Thoracic aorta (tissue), 2 donors: Measurements from ENCODE around the gene SETD2. TPM values are rescaled to one million over a fixed set of nuclear protein-coding genes. Genes with fewer than 3 reads are reported as not detected.
A peak's percentile ranks its signal among the peaks of the same experiment; 100 is the strongest.

ENCODE experiments used
- ATAC-seq: fragments of 150-250 bp; one replicate; pipeline ENCODE4 v1.8.0; 2017; ENCODE audit warnings: low read depth; ENCODE audit not compliant: insufficient number of reproducible peaks, low FRiP score
- DNase-seq: peaks from one replicate; pipeline ENCODE4 v3.0.0-alpha.2; 2020; ENCODE audit warnings: low spot score
- H3K27ac ChIP-seq, 2 donors: fragments of 200-600 bp; sonication (generic); 1 replicate in 1 of 2; 2 replicates in 1 of 2; pipeline ENCODE4 v1.5.1; 2016; ENCODE audit warnings: mild to moderate bottlenecking in 2 of 2, moderate library complexity in 2 of 2
- H3K27me3 ChIP-seq: fragments of 200-600 bp; sonication (generic); replicated peaks from 2 replicates; pipeline ENCODE4 v1.6.0; 2016; ENCODE audit warnings: mild to moderate bottlenecking; ENCODE audit not compliant: insufficient read depth
- H3K36me3 ChIP-seq: fragments of 200-600 bp; sonication (generic); one replicate; pipeline ENCODE4 v1.5.1; 2016
- H3K4me1 ChIP-seq, 2 donors: fragments of 200-600 bp; sonication (generic); 1 replicate in 1 of 2; 2 replicates in 1 of 2; pipeline versions ENCODE4 v1.5.1 to v1.6.0; 2016; ENCODE audit warnings: low read depth in 2 of 2, mild to moderate bottlenecking in 1 of 2; ENCODE audit not compliant: control insufficient read depth in 1 of 2
- H3K4me3 ChIP-seq: fragments of 200-600 bp; sonication (generic); 2 replicates; pipeline ENCODE4 v1.5.1; 2016; ENCODE audit warnings: mild to moderate bottlenecking
- H3K9me3 ChIP-seq: fragments of 200-600 bp; sonication (generic); 2 replicates; pipeline ENCODE4 v1.5.1; 2016
- total RNA-seq, 2 donors: library from RNA; depleted of rRNA; stranded (reverse); fragments of >200 nt; gene quantifications; one replicate each; pipeline versions ENCODE4 v1.1.0 to v1.2.3, GENCODE V29; 2016
- TF ChIP-seq, protein P1 (sequence below): fragments of 200-600 bp; sonication (generic); IDR thresholded peaks from one replicate; pipeline ENCODE4 v1.5.1; 2019; ENCODE audit warnings: antibody characterized with exemption

The SETD2 gene
- total RNA-seq, 2 donors from 2014 or later: 44.3 to 78.9 TPM

DNA sequence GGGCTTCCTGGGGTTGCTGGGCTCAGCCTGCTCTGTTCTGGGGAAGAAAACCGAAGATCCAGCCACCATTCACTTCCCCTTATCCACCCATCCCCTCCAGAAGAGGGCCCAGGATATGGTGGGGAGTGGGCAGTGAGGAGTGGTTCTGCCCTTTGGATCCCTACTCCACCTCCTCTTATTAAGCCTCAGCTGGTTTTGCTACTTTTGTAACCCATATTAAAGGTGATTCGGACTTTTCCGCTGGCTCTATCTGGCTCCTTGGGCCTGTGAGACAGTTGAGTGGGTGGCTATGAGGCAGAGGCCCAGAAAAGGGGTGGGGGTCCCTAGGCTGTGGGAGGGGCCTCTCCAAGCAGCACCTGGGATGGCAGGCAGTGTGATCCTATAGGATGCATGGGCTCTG, 150.7 kb downstream of the SETD2 start:
- Histone ChIP-seq H3K4me3 (no peak overlapping the region), H3K4me1 (peaks cover 0 to 9% of the 10 kb centered on the region in 2 donors), H3K27me3 (no peaks in the 10 kb centered on the region), H3K36me3 (peaks cover 20% of the 10 kb centered on the region), H3K27ac (no peak overlapping the region), H3K9me3 (no peaks in the 10 kb centered on the region)
- no peak for DNase-seq
- TF ChIP-seq, protein P1, sequence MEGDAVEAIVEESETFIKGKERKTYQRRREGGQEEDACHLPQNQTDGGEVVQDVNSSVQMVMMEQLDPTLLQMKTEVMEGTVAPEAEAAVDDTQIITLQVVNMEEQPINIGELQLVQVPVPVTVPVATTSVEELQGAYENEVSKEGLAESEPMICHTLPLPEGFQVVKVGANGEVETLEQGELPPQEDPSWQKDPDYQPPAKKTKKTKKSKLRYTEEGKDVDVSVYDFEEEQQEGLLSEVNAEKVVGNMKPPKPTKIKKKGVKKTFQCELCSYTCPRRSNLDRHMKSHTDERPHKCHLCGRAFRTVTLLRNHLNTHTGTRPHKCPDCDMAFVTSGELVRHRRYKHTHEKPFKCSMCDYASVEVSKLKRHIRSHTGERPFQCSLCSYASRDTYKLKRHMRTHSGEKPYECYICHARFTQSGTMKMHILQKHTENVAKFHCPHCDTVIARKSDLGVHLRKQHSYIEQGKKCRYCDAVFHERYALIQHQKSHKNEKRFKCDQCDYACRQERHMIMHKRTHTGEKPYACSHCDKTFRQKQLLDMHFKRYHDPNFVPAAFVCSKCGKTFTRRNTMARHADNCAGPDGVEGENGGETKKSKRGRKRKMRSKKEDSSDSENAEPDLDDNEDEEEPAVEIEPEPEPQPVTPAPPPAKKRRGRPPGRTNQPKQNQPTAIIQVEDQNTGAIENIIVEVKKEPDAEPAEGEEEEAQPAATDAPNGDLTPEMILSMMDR: no peak
- no peak for ATAC-seq

- TF ChIP-seq, protein P1: no peak
- Histone ChIP-seq H3K4me3 (no peak overlapping the region), H3K36me3 (peaks cover 13% of the 10 kb centered on the region), H3K9me3 (no peaks in the 10 kb centered on the region), H3K27ac (no peak overlapping the region), H3K27me3 (no peaks in the 10 kb centered on the region), H3K4me1 (peaks cover 0 to 9% of the 10 kb centered on the region in 2 donors)
- DNase-seq (no peak), ATAC-seq (no peak)
These were observed 151.3 kb downstream of the SETD2 start for GRCh38 chr3:47012342-47013230.

DNA sequence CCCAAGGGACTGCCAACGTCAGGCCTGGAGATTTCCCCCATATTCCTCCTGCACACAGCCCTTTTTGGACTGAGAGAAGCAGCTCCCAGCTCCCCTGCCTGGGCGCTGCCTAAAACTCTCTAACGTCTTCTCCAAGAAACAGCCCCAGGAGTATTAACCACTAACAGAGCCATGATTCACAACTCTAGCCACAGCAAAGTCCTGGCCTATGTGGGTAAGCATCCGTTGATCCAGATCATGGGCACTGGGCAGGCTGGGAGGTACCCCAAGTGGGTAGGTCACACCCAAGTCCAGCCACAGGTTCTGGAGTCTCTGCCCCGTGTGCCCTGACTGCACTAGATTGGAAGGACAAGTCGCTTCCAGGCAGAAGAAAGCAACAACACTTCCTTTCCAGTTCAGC, 152.5 kb downstream of the SETD2 start:
- TF ChIP-seq, protein P1: no peak
- peaks cover 0 to 9% of the 10 kb centered on the region in 2 donors for H3K4me1 ChIP-seq
- DNase-seq (no peak), ATAC-seq (no peak)
- H3K27me3 ChIP-seq: no peaks in the 10 kb centered on the region
- no peak overlapping the region for H3K4me3 ChIP-seq
- H3K9me3 ChIP-seq: no peaks in the 10 kb centered on the region
- H3K27ac ChIP-seq: no peak overlapping the region
- H3K36me3 ChIP-seq: peaks cover 4% of the 10 kb centered on the region

DNA sequence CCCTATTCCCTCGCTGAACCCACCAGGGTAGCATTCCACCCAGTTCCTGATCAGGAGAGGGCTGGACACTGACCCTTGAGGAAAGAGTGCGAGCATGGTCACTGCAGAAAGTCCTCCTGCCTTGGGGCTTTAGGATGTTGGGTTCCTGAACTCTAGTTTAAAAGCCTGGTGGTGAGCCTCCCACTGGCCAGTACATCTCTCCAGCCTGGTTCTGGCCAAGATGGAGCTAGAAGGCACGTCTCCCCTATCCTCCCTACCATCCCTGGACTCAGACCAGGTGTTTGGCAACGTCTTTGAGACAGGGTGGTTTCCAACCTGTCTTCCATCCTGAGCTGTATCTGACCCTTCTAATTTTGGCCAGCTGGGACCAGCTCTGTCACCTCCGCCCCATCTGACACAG, 153.0 kb downstream of the SETD2 start:
- ATAC-seq (no peak), DNase-seq (no peak)
- Histone ChIP-seq H3K4me3 (no peak overlapping the region), H3K27ac (peak overlapping the region in 1 of 2 donors; percentile 84), H3K4me1 (peaks cover 0 to 9% of the 10 kb centered on the region in 2 donors), H3K27me3 (no peaks in the 10 kb centered on the region), H3K9me3 (no peaks in the 10 kb centered on the region), H3K36me3 (peaks cover under 1% of the 10 kb centered on the region)
- TF ChIP-seq, protein P1: no peak

DNA sequence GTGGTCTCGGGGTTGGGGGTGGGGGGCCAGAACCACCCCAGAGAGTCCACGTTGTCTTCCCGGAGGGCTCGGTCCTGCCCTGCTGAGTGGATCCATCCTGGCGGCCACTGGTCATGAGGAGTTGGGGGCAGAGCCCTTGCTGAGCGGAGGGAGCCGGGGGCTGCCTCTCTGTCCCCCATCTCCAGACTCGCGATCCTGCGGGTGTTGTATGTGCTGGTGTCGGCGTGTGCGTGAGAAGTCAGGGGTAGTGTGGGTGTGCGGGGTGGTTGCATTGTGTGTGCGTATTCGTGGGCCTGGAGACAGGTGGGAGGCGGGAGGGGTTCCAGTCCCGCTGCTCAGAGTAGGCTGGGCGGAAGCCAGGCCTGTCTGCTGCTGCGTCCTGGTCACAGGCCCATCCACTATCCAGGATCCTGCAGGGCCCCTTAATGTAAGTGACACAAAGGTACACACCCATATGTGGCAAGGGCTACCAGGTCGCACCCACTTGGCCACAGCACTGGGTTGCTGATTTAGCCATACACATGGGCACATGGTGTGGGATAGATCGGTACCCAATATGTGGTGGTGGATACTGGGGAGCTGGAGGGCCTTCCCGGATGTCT, 153.7 kb downstream of the SETD2 start:
- DNase-seq (no peak), ATAC-seq (no peak)
- TF ChIP-seq, protein P1: no peak
- Histone ChIP-seq H3K4me3 (peak overlapping the region; percentile 86), H3K27ac (peak overlapping the region; percentile 75 to 84), H3K4me1 (peaks cover 0 to 9% of the 10 kb centered on the region in 2 donors), H3K36me3 (no peaks in the 10 kb centered on the region), H3K27me3 (no peaks in the 10 kb centered on the region), H3K9me3 (no peaks in the 10 kb centered on the region)
